ENCODE measurements around the gene ZNHIT6.
"Not testable (repeated sequence)": the region's sequence is repeated elsewhere in the genome, so short reads cannot be mapped to it uniquely, and the experiment has no call there.

ZNHIT6 gene

DNA sequence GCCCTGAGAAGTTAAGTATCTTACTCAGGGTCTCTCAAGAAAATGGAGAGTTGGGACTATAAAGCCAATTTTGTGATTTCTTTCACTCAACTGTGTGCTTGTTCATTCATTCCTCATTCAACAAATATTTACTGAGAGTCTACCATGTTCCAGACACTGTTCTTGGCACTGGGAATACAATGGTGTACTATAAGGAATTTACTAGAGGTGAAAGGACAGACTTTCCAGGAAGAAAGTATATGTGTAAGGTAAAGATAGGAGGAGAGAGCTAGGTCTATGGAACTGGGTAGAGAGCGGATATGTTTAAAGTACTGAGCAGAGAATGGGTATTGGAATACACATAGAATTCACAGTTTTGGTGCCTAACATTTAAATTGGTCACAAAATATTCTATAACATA is 42.3 kb downstream of the ZNHIT6 start:
- FAIRE-seq: no peak

GRCh38 chr1:85663382-85663781 is 44.9 kb downstream of the ZNHIT6 start:
- no peak for FAIRE-seq

DNA sequence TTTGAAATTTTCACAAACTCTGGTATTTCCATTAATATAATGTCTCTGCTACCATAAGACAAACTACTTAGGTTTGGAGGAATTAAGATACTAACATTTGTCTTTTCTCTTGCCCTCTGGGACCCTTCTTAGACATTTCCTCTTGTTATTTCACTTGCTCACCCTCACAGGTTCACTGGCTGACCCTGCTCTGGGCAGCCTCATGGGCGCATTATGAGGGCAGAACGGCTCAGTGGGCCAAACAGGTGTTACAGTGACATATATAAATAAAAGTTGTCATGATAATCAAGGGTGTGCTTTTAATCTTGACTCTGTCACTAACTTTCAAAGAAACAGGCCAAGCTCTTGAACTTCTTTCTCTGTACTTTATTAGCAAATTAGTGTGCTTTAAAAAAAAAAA is 46.5 kb downstream of the ZNHIT6 start:
- FAIRE-seq: no peak

DNA sequence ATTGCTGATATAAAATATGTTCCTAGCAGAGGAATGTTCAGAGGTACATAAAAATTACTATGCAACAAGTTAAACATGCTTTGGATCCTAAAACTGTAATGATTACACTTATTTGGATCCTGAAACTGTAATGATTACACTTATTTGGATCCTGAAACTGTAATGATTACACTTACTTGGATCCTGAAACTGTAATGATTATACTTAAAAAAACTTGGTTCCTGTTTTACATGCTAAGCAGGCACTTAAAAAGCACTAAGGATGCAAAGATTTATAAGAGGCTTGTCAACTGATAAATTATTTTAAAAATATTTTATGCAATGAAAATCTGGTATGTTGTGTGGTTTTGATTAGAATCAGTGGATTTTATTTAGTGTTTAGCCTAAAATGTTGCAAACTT is 47.7 kb downstream of the ZNHIT6 start:
- peak; percentile 3 for FAIRE-seq

DNA sequence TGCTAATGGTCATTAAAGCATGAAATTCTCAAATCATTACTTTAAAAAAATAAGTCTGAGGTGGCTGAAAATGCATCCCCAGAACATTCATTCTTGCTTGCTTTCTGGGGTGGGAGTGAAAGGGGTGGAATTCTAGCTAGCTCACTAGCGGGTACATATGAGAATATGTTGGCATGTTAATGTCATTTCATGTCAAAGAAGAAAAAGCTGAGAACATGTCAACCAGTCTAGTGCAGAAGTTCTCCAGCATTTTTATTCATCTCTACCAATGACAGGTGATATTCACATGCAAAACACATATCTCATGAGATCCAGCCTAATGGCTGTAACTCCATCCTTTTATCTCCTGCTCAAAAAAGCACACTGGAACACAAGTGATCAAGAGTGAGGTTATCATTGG is 49.1 kb downstream of the ZNHIT6 start:
- no peak for FAIRE-seq

DNA sequence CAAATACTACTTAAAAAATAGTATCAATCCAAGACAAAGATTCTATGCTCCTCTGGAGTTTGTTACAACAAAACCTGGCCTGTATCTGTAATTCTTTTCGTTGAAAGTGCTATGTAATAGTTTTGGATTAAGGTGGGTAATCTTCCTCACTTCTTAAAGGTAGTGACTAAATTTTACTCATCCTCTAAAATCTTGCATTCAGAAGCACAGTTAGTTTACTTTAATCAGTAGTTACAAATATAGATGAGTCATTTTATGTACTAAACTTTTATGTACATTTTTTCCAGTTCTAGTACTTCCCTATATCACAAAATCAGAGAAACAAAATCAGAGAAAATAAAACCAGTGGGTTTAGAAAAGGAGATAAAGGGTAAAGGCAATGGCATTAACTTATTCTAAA is 51.3 kb downstream of the ZNHIT6 start:
- FAIRE-seq: no peak

DNA sequence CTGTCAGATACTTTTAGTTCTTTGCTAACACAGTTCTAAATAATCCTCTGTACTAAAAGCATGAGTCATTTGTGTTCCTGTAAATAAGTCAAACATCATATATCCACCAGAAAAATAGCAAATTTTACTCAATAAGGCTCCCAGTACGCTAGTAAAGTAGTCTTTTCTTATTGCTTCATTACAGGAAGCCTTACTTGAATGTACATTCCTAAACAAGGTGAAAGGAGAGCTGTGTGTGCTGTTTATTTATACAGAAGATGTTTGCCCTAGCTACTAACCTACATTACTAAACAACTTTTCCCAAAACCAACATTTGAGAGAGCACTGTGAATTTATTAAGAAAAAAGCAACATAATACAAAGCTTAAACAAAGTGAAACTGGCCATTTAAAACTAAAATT is 52.0 kb downstream of the ZNHIT6 start:
- FAIRE-seq: no peak

GRCh38 chr1:85655315-85655714 is 52.9 kb downstream of the ZNHIT6 start:
- FAIRE-seq: no peak

- FAIRE-seq: no peak
Observed at GRCh38 chr1:85654066-85654782, 54.0 kb downstream of the ZNHIT6 start.

DNA sequence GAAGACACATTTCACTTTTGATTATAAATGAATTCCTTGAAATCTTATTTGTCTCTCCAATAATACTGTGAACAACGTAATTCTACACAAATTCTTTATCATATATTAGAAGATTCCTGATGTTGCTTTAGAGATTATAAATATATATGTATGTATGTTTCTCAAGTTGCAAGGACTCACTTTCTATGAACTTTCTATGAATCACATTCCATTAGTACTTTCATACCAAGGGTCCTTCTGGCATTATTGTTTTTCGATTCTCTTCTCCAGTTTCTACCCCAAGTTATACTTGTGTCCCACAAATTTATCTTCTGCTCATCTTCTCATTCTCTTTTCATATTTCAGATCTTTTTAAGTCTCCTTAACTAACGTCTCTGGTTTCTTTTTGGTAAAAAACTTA is 55.9 kb downstream of the ZNHIT6 start:
- FAIRE-seq: peak; percentile 60

- FAIRE-seq: no peak
Observed at GRCh38 chr1:85650645-85651044, 57.6 kb downstream of the ZNHIT6 start.

GRCh38 chr1:85649591-85649990 is 58.6 kb downstream of the ZNHIT6 start:
- FAIRE-seq: no peak

DNA sequence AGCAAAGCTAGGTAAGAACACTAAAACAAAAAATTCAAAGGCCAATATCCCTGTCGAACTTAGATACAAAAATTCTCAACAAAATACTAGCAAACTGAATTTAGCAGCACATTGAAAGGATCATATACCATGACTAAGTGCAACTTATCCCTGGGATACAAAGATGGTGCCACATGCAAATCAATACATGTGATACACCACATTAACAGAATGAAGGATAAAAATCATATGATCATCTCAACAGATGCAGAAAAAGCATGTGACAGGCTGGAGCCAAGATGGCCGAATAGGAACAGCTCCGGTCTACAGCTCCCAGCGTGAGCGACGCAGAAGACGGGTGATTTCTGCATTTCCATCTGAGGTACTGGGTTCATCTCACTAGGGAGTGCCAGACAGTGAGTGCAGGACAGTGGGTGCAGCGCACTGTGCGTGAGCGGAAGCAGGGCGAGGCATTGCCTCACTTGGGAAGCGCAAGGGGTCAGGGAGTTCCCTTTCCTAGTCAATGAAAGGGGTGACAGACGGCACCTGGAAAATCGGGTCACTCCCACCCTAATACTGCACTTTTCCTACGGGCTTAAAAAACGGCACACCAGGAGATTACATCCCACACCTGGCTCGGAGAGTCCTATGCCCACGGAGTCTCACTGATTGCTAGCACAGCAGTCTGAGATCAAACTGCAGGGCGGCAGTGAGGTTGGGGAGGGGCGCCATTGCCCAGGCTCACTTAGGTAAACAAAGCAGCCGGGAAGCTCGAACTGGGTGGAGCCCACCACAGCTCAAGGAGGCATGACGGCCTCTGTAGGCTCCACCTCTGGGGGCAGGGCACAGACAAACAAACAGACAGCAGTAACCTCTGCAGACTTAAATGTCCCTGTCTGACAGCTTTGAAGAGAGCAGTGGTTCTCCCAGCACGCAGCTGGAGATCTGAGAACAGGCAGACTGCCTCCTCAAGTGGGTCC is 66.4 kb downstream of the ZNHIT6 start:
- not testable (repeated sequence) for FAIRE-seq

DNA sequence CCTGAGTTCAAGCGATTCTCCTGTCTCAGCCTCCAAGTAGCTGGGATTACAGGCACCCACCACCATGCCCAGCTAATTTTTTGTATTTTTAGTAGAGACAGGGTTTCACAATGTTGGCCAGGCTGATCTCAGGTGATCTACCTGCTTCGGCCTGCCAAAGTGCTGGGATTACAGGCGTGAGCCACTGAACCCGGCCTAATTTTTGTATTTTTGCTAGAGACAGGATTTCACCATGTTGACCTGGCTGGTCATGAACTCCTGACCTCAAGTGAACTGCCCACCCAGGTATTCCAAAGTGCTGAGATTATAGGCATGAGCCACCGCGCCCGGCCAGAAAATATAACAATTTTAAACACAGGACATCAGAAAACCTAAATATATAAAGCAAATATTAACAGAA is 68.3 kb downstream of the ZNHIT6 start:
- FAIRE-seq: not testable (repeated sequence)

DNA sequence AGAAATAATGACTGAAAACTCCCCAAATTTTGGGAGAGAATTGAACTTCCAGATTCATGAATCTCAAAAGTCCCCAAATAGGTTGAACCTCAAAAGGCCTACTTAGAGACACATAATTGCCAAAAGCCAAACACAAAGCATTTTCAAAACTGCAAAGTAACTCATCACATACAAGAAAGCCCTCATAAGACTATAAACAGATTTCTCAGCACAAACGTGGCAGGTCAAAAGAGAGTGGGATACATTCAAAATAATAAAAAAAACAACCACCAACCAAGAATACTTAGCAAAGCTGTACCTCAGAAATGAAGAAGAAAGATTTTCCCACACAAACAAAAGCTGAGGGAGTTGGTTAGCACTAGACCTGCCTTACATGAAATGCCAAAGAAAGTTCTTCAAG is 69.8 kb downstream of the ZNHIT6 start:
- FAIRE-seq: no peak

DNA sequence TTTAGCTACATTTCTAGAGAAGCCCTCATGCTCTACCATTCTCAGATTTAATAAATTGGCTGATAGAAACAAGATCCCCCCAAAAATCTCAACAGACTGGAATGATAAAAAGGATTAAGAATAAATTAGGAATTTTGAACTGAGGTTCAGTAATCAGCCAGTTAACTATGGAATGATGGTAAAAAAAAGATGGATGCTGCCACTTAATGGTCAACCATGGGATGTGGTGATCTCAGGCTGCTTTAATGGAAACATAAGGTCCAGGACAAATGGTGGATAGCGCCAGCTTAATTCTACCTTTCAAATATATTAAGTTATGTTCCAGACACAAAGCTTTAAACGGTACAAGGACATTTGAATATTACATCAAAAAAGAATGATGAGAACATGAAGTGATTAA is 77.7 kb downstream of the ZNHIT6 start:
- no peak for FAIRE-seq

DNA sequence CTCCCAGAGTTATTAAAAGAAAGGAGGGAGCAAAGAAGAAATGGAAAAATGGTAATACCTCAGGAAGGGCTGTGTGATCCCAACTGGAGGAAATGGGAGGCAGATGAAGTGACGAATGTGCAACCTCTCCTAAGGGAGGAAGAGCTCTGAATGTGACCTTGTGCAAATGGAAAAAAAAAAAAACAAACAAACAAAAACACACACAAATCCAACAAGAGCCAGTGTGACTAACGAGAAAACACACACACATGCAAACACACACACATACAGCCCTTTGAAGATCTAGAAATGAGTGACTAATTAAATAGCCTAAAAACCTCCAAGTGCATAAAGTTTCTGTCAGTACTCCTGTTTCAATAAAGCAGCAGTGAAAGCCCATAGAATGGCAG is 78.7 kb downstream of the ZNHIT6 start:
- no peak for FAIRE-seq

- no peak for FAIRE-seq
Observed at GRCh38 chr1:85628791-85629531, 79.3 kb downstream of the ZNHIT6 start.

- FAIRE-seq: no peak
Observed at GRCh38 chr1:85626818-85627217, 81.4 kb downstream of the ZNHIT6 start.

GRCh38 chr1:85624361-85624760 is 83.9 kb downstream of the ZNHIT6 start:
- no peak for FAIRE-seq

- FAIRE-seq: no peak
Observed at GRCh38 chr1:85623061-85623471, 85.2 kb downstream of the ZNHIT6 start.

GRCh38 chr1:85621430-85621829 is 86.8 kb downstream of the ZNHIT6 start:
- FAIRE-seq: peak; percentile 82

GRCh38 chr1:85617633-85618100 is 90.6 kb downstream of the ZNHIT6 start:
- no peak for FAIRE-seq

All from G401.6 (cell line).